Keratinocyte (primary cell): ENCODE measurements around the gene GPR180. TPM values are rescaled to one million over a fixed set of nuclear protein-coding genes. Genes with fewer than 3 reads are reported as not detected.

Experiments
- DNase-seq: peaks from one replicate; pipeline ENCODE4 v3.0.0-alpha.2; 2011; ENCODE audit warnings: low read depth, missing footprints, low spot score
- FAIRE-seq: peaks from 2 replicates; lab custom pipeline; 2011; peaks lifted over from hg19 to GRCh38; lab: Jason Lieb, UNC
- H2AFZ ChIP-seq: 2 replicates; pipeline ENCODE4 v1.6.0; 2012; ENCODE audit warnings: low read length, control low read depth, inconsistent platforms; ENCODE audit not compliant: control insufficient read depth
- H3K27ac ChIP-seq: 2 replicates; pipeline ENCODE4 v1.5.1; 2011; ENCODE audit warnings: low read length; ENCODE audit not compliant: control insufficient read depth, insufficient read depth
- H3K27me3 ChIP-seq: 3 replicates; pipeline ENCODE4 v1.6.0; 2011; ENCODE audit warnings: low read length; ENCODE audit not compliant: control insufficient read depth, insufficient read depth; ENCODE audit errors: extremely low read depth
- H3K36me3 ChIP-seq, 2 experiments: 2 replicates in 1 of 2; 3 replicates in 1 of 2; pipeline ENCODE4 v1.5.1; 2011; ENCODE audit warnings: low read length in 2 of 2, mild to moderate bottlenecking in 1 of 2; ENCODE audit not compliant: control insufficient read depth in 2 of 2, insufficient read depth in 2 of 2; ENCODE audit errors: extremely low read depth in 1 of 2
- H3K4me1 ChIP-seq: 3 replicates; pipeline ENCODE4 v1.5.1; 2011; ENCODE audit warnings: low read length; ENCODE audit not compliant: control insufficient read depth, insufficient read depth; ENCODE audit errors: extremely low read depth
- H3K4me2 ChIP-seq: 3 replicates; pipeline ENCODE4 v1.6.0; 2011; ENCODE audit warnings: low read depth, low read length; ENCODE audit not compliant: control insufficient read depth, insufficient read depth; ENCODE audit errors: extremely low read depth
- H3K4me3 ChIP-seq, 3 experiments: fragments of 200-600 bp in 1 of 3; sonication (generic) in 1 of 3; 2 replicates in 2 of 3; 3 replicates in 1 of 3; pipeline ENCODE4 v1.5.1; 2011 to 2016; ENCODE audit warnings: low read length in 3 of 3, mild to moderate bottlenecking in 3 of 3, control low read depth in 2 of 3, inconsistent platforms in 1 of 3, low read depth in 1 of 3, mixed read lengths in 1 of 3, mixed run types in 1 of 3, moderate library complexity in 1 of 3; ENCODE audit not compliant: control insufficient read depth in 2 of 3, insufficient read depth in 2 of 3; ENCODE audit errors: extremely low read depth in 1 of 3
- H3K79me2 ChIP-seq: 2 replicates; pipeline ENCODE4 v1.6.0; 2012; ENCODE audit warnings: low read length; ENCODE audit not compliant: control insufficient read depth, insufficient read depth
- H3K9ac ChIP-seq: 3 replicates; pipeline ENCODE4 v1.6.0; 2011; ENCODE audit warnings: low read length; ENCODE audit not compliant: control insufficient read depth, insufficient read depth; ENCODE audit errors: extremely low read depth
- H3K9me1 ChIP-seq: 3 replicates; pipeline ENCODE4 v1.6.0; 2011; ENCODE audit warnings: low read length; ENCODE audit not compliant: control insufficient read depth, insufficient read depth; ENCODE audit errors: extremely low read depth
- H3K9me3 ChIP-seq: 2 replicates; pipeline ENCODE4 v1.5.1; 2012; ENCODE audit warnings: low read depth, low read length; ENCODE audit not compliant: control insufficient read depth
- H4K20me1 ChIP-seq: 3 replicates; pipeline ENCODE4 v1.6.0; 2011; ENCODE audit warnings: low read length; ENCODE audit not compliant: control insufficient read depth, insufficient read depth; ENCODE audit errors: extremely low read depth
- CTCF ChIP-seq, 3 experiments: IDR thresholded peaks in 1 of 3; conservative IDR thresholded peaks in 1 of 3; optimal IDR thresholded peaks in 1 of 3; 2 replicates in 2 of 3; 3 replicates in 1 of 3; pipeline versions ENCODE3 to v1.5.1; 2011; ENCODE audit warnings: low read length in 3 of 3, mild to moderate bottlenecking in 3 of 3, moderate library complexity in 2 of 3, control low read depth in 1 of 3, inconsistent platforms in 1 of 3; ENCODE audit not compliant: insufficient read depth in 2 of 3; ENCODE audit errors: extremely low read depth in 1 of 3
- EZH2 ChIP-seq: IDR thresholded peaks from one replicate; pipeline ENCODE4 v1.6.1; 2012; ENCODE audit warnings: inconsistent platforms, mild to moderate bottlenecking, low read length, moderate library complexity
- dilution Hi-C: fragments of 300-500 bp; cut with MboI; formaldehyde crosslinking; loops from one replicate; pipeline ENCODE4 v1.7.0; 2020; ENCODE audit warnings: low sequenced_read_pairs; ENCODE audit not compliant: extremely low pct_ligation_motif_present
- polyA plus RNA-seq, 5 experiments: library from polyadenylated mRNA; depleted of rRNA in 3 of 5; stranded (reverse) in 3 of 5; stranded (forward) in 1 of 5; unstranded in 1 of 5; fragments of >200 nt; gene quantifications; 1 replicate in 1 of 5; 2 replicates in 3 of 5; 3 replicates in 1 of 5; pipeline versions ENCODE4 v1.2.1 to v1.2.3, GENCODE V29; 2011 to 2012; ENCODE audit warnings: missing spikeins in 2 of 5, low read depth in 1 of 5, low replicate concordance in 1 of 5

The GPR180 gene
- polyA plus RNA-seq, 1 donor (not counting 4 experiments of a cell fraction or from before 2014, with no cell fraction given) = 9.9 TPM

GRCh38 chr13:94656176-94656575 lies 54.5 kb downstream of the GPR180 start:
- Histone ChIP-seq H3K79me2 (no peaks in the 10 kb centered on the region), H2AFZ (no peak overlapping the region), H3K36me3 (no peaks in the 10 kb centered on the region), H3K27me3 (no peaks in the 10 kb centered on the region), H3K9me1 (no peaks in the 10 kb centered on the region), H3K4me2 (no peak overlapping the region), H3K27ac (peak overlapping the region; percentile 8), H3K4me1 (peaks cover 15% of the 10 kb centered on the region), H4K20me1 (no peaks in the 10 kb centered on the region), H3K4me3 (no peak overlapping the region), H3K9me3 (no peaks in the 10 kb centered on the region), H3K9ac (no peak overlapping the region)
- no peak for DNase-seq
- no peak for FAIRE-seq
- dilution Hi-C loops = no loop called here
- TF ChIP-seq EZH2 (no peak), CTCF (optimal IDR thresholded peaks at IDR 0.05 in 1 of 3, IDR thresholded peaks at IDR 0.05 in 1 of 3, conservative IDR thresholded peaks at IDR 0.05 in 1 of 3; ENCODE audit: extremely low read depth in 1 of 3, insufficient read depth in 2 of 3, low read length in 3 of 3) (no peak)

DNA sequence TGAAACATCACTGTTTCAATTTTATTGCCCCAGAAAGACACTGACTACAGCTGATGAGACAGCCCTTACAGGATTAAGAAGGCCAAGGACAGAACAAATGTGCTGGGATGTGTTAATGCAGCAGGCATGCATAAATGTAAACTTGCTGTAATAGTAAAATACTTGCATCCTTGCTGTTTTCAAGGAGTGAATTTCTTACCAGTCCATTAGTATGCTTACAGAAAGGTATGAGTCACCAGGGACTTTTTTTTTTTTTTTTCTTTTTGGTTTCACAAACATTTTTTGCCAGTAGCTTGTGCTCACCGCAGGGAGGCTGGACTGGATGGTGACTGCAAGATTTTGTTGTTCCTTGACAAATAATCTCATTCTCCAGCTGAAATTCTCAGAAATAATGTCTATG lies 55.1 kb downstream of the GPR180 start:
- Histone ChIP-seq H3K4me3 (no peak overlapping the region), H3K9me3 (no peaks in the 10 kb centered on the region), H3K4me1 (peaks cover 15% of the 10 kb centered on the region), H3K27me3 (no peaks in the 10 kb centered on the region), H3K27ac (peak overlapping the region; percentile 66), H3K79me2 (no peaks in the 10 kb centered on the region), H3K36me3 (no peaks in the 10 kb centered on the region), H4K20me1 (no peaks in the 10 kb centered on the region), H2AFZ (no peak overlapping the region), H3K4me2 (peak overlapping the region; percentile 59), H3K9me1 (no peaks in the 10 kb centered on the region), H3K9ac (peak overlapping the region; percentile 9)
- FAIRE-seq = peak; percentile 97
- TF ChIP-seq CTCF (optimal IDR thresholded peaks at IDR 0.05 in 1 of 3, IDR thresholded peaks at IDR 0.05 in 1 of 3, conservative IDR thresholded peaks at IDR 0.05 in 1 of 3; ENCODE audit: extremely low read depth in 1 of 3, insufficient read depth in 2 of 3, low read length in 3 of 3) (peak in 2 of 3 experiments; percentile 18 to 22), EZH2 (no peak)
- peak; percentile 84 for DNase-seq
- dilution Hi-C loops = no loop called here
